ENCODE measurements around the gene HEATR5B.
"Not testable (repeated sequence)": the region's sequence is repeated elsewhere in the genome, so short reads cannot be mapped to it uniquely, and the experiment has no call there.

Gene HEATR5B

GRCh38 chr2:37000988-37001556 lies 83.1 kb downstream of the HEATR5B start:
- TF ChIP-seq CTCF (IDR thresholded peaks at IDR 0.05; ENCODE audit: low read length) = no peak
- Histone ChIP-seq H4K20me1 (ENCODE audit: insufficient read depth, low read length) (peaks cover 4% of the 10 kb centered on the region; the same call in 1 of the 2 replicates), H3K27ac (ENCODE audit: low read length) (no peak overlapping the region), H3K79me2 (ENCODE audit: low read length) (no peaks in the 10 kb centered on the region), H2AFZ (ENCODE audit: low read length) (no peak overlapping the region), H3K4me1 (ENCODE audit: low read length) (peaks cover 10% of the 10 kb centered on the region), H3K9ac (ENCODE audit: low read length) (no peak overlapping the region), H3K9me3 (replicated peaks; ENCODE audit: insufficient read depth, low read length) (no peaks in the 10 kb centered on the region), H3F3A (ENCODE audit: insufficient read depth, low read length) (no peaks in the 10 kb centered on the region), H3K4me2 (ENCODE audit: low read depth, low read length) (no peak overlapping the region), H3K27me3 (replicated peaks; ENCODE audit: insufficient read depth, low read length) (no peaks in the 10 kb centered on the region), H3K4me3 (ENCODE audit: low read length) (no peak overlapping the region), H3K36me3 (replicated peaks; ENCODE audit: insufficient read depth, low read length) (peaks cover 7% of the 10 kb centered on the region; the same call in 1 of the 2 replicates), H3K9me2 (replicated peaks; ENCODE audit: insufficient read depth, low read length) (no peaks in the 10 kb centered on the region)
- no peak for DNase-seq

GRCh38 chr2:37000318-37000717 lies 83.9 kb downstream of the HEATR5B start:
- Histone ChIP-seq H3K36me3 (replicated peaks; ENCODE audit: insufficient read depth, low read length) (peaks cover 7% of the 10 kb centered on the region; the same call in 1 of the 2 replicates), H3K4me2 (ENCODE audit: low read depth, low read length) (no peak overlapping the region), H4K20me1 (ENCODE audit: insufficient read depth, low read length) (peaks cover 4% of the 10 kb centered on the region; the same call in 1 of the 2 replicates), H3K27me3 (replicated peaks; ENCODE audit: insufficient read depth, low read length) (no peaks in the 10 kb centered on the region), H3K27ac (ENCODE audit: low read length) (no peak overlapping the region), H3F3A (ENCODE audit: insufficient read depth, low read length) (no peaks in the 10 kb centered on the region), H3K4me1 (ENCODE audit: low read length) (peaks cover 6% of the 10 kb centered on the region; the same call in 1 of the 2 replicates), H3K9me3 (replicated peaks; ENCODE audit: insufficient read depth, low read length) (no peaks in the 10 kb centered on the region), H3K9ac (ENCODE audit: low read length) (no peak overlapping the region), H3K4me3 (ENCODE audit: low read length) (no peak overlapping the region), H3K79me2 (ENCODE audit: low read length) (no peaks in the 10 kb centered on the region), H2AFZ (ENCODE audit: low read length) (no peak overlapping the region), H3K9me2 (replicated peaks; ENCODE audit: insufficient read depth, low read length) (no peaks in the 10 kb centered on the region)
- no peak for DNase-seq
- no peak for TF ChIP-seq EZH2phosphoT487 (IDR thresholded peaks at IDR 0.05; ENCODE audit: low read length)
- no peak for TF ChIP-seq CTCF (IDR thresholded peaks at IDR 0.05; ENCODE audit: low read length)
- no peak for TF ChIP-seq EZH2 (optimal IDR thresholded peaks at IDR 0.05; ENCODE audit: low read depth, low read length)

- H3K36me3 ChIP-seq (replicated peaks; ENCODE audit: insufficient read depth, low read length); H3K4me1 ChIP-seq (ENCODE audit: low read length); H3K9me2 ChIP-seq (replicated peaks; ENCODE audit: insufficient read depth, low read length); H3F3A ChIP-seq (ENCODE audit: insufficient read depth, low read length); H2AFZ ChIP-seq (ENCODE audit: low read length); H3K9me3 ChIP-seq (replicated peaks; ENCODE audit: insufficient read depth, low read length); H3K27me3 ChIP-seq (replicated peaks; ENCODE audit: insufficient read depth, low read length); H3K79me2 ChIP-seq (ENCODE audit: low read length); H3K4me2 ChIP-seq (ENCODE audit: low read depth, low read length); H3K4me3 ChIP-seq (ENCODE audit: low read length); DNase-seq; H3K27ac ChIP-seq (ENCODE audit: low read length); H4K20me1 ChIP-seq (ENCODE audit: insufficient read depth, low read length); H3K9ac ChIP-seq (ENCODE audit: low read length): not testable (repeated sequence)
These were observed 84.8 kb downstream of the HEATR5B start for GRCh38 chr2:36999416-36999815.

DNA sequence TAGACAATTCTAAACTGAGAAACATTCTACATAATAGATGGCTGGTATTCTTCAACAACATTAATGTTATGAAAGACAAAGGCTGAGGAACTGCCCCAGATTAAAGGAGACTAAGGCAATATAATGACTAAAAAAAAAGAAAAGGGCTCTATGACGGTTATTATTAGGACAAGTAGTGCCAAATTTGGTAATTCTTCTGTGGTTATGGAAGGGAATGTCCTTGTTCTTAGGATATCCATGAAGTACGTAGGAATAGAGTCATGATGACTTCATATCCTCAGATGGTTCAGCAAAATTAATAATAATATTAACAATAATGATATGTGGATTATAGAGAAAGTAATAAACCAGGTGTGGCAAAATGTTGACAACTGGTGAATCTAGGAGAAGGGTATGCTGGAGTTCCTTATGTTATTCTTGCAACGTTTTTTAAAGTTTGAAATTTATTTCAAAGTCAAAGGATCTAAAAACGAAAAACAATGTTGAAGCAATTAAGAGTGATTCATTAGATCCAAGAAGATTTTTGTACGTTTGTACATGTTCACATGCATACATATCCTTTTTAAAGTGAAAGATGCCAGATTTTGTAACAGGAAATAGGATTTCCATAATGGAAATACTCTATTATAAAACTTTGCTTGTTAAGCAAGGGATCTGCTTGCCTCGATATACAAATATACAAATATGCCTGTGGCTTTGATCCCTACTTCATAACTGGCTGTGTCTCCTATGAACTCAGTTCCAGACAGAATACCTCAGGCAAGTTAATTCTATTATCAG lies 90.1 kb downstream of the HEATR5B start:
- Histone ChIP-seq H3K36me3 (replicated peaks; ENCODE audit: insufficient read depth, low read length) (0 out of 2 replicates have a peak, but pooled peaks cover 7% of the 10 kb centered on the region), H3K9ac (ENCODE audit: low read length) (no peak overlapping the region), H3K4me1 (ENCODE audit: low read length) (peaks cover 7% of the 10 kb centered on the region), H3K4me3 (ENCODE audit: low read length) (no peak overlapping the region), H3K27ac (ENCODE audit: low read length) (no peak overlapping the region), H3K9me3 (replicated peaks; ENCODE audit: insufficient read depth, low read length) (no peaks in the 10 kb centered on the region), H2AFZ (ENCODE audit: low read length) (no peak overlapping the region), H3K9me2 (replicated peaks; ENCODE audit: insufficient read depth, low read length) (no peaks in the 10 kb centered on the region), H3K4me2 (ENCODE audit: low read depth, low read length) (no peak overlapping the region), H3K79me2 (ENCODE audit: low read length) (no peaks in the 10 kb centered on the region), H3K27me3 (replicated peaks; ENCODE audit: insufficient read depth, low read length) (no peaks in the 10 kb centered on the region), H4K20me1 (ENCODE audit: insufficient read depth, low read length) (no peaks in the 10 kb centered on the region), H3F3A (ENCODE audit: insufficient read depth, low read length) (no peaks in the 10 kb centered on the region)
- TF ChIP-seq CTCF (IDR thresholded peaks at IDR 0.05; ENCODE audit: low read length) (no peak), EZH2phosphoT487 (IDR thresholded peaks at IDR 0.05; ENCODE audit: low read length) (no peak), EZH2 (optimal IDR thresholded peaks at IDR 0.05; ENCODE audit: low read depth, low read length) (no peak)
- DNase-seq = no peak
